HG03045 (cell line): ENCODE results near the gene IGSF9.

Experiments used
- ATAC-seq: cut with Tn5 transposase; IDR thresholded peaks from one replicate; pipeline ENCODE4 v1.9.1; 2021; ENCODE audit warnings: mild to moderate bottlenecking, moderate library complexity; ENCODE audit not compliant: unreplicated experiment

IGSF9 gene

GRCh38 chr1:159877695-159878444, 67.5 kb downstream of the IGSF9 start:
- ATAC-seq, result no peak
